GM12892 (cell line): ENCODE measurements around the gene POLR1C. TPM values are rescaled to one million over a fixed set of nuclear protein-coding genes. Genes with fewer than 3 reads are reported as not detected.
"Not testable (repeated sequence)": the region's sequence is repeated elsewhere in the genome, so short reads cannot be mapped to it uniquely, and the experiment has no call there.

ENCODE experiments used
- DNase-seq: peaks from one replicate; pipeline ENCODE4 v3.0.0; 2011; ENCODE audit not compliant: insufficient read length
- FAIRE-seq: peaks from 2 replicates; lab custom pipeline; 2011; peaks lifted over from hg19 to GRCh38; lab: Jason Lieb, UNC
- POLR2A ChIP-seq: IDR thresholded peaks from 2 replicates; pipeline ENCODE4 v1.6.1; 2011; ENCODE audit warnings: low read depth, low read length, control low read depth
- POLR2AphosphoS5 ChIP-seq: IDR thresholded peaks from 2 replicates; pipeline ENCODE4 v1.6.1; 2011; ENCODE audit warnings: low read depth, low read length, control low read depth
- TAF1 ChIP-seq: IDR thresholded peaks from 2 replicates; pipeline ENCODE4 v1.6.1; 2011; ENCODE audit warnings: low read depth, mild to moderate bottlenecking, control low read depth, low read length, borderline replicate concordance
- polyA plus RNA-seq: library from polyadenylated mRNA; unstranded; fragments of >200 nt; gene quantifications from one replicate; pipeline ENCODE4 v1.2.1, GENCODE V29; 2012; ENCODE audit warnings: missing spikeins, inconsistent platforms; ENCODE audit not compliant: missing spikeins

POLR1C gene
- 56.8 TPM for polyA plus RNA-seq

DNA sequence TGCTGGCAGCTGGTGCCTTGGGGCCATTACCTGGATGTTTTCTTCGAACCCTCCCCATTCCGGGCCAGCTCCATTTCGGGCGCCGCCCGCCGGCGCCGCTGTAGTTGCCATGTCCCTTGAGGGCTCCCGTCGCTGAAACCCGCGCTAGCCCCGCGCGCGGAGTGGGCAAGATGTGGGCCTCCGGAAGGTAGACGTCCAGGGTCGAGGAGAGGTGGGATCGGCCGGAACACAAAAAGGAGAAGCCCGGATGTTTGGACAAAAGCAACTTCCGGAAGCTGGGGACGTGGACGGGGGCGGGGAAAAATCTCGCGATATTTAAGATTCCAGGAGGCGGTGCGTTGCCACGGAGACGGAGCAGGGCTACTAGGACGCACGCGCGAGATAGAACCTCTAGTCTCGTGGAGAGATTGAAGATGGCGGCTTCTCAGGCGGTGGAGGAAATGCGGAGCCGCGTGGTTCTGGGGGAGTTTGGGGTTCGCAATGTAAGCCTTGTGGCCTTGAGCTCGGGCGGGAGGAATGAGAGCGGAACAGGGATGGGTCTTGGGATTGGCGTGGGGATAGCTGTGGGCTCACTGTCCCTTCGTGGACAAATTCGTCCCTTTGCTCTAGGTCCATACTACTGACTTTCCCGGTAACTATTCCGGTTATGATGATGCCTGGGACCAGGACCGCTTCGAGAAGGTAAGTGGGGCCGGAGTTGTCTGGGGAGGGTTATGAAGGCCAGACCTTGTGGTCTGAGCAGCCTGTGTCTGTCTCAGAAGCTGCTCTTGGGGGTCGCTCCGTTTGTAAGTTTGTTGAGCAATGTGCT lies at the start of gene POLR1C, which contains the start of gene YIPF3:
POLR1C (plus strand) TSS at position 393 of the 808 bp plus-strand sequence; CDS start at position 414, 21 bp downstream.
YIPF3 (minus strand) TSS at position 230 of the 808 bp plus-strand sequence; CDS start at position 111, 119 bp downstream.
- FAIRE-seq (peak; percentile 93), DNase-seq (peak; percentile 93)
- TF ChIP-seq POLR2AphosphoS5 (peak; percentile 98), POLR2A (peak; percentile 96), TAF1 (peak; percentile 66; the same call in 1 of the 2 replicates)

- not testable (repeated sequence) for FAIRE-seq, DNase-seq
Measured at GRCh38 chr6:43467265-43467664, 49.6 kb upstream of the POLR1C start.

- FAIRE-seq = no peak
- DNase-seq = no peak
Measured at GRCh38 chr6:43467752-43468151, 49.1 kb upstream of the POLR1C start.

DNA sequence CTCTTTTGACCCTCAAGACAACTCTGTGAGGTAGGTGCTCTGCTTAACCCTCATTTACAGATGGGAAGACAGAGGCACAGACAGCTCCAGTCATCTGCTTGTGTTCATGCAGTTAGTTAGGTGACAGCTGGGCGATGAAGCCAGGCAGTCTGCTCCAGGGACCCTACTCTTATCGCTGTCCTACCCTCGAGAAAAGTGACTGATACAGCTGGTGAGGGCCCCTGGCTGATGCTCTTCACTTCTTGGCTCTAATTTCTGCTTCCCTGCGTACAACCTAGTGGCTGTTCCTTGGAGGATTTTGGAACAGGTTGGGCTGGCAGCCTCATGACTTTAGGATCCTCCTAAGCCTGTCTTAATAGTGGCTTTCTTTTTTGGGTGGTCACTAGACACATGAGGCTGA lies 48.6 kb upstream of the POLR1C start:
- no peak for TF ChIP-seq POLR2A
- no peak for TF ChIP-seq POLR2AphosphoS5
- no peak for TF ChIP-seq TAF1
- FAIRE-seq (no peak), DNase-seq (no peak)

More at GRCh38 chr6:43467752-43468151, 49.1 kb upstream of the POLR1C start:
- TF ChIP-seq POLR2AphosphoS5 (no peak), POLR2A (no peak), TAF1 (no peak)

- DNase-seq = no peak
- FAIRE-seq = no peak
- no peak for TF ChIP-seq TAF1
- no peak for TF ChIP-seq POLR2A
- no peak for TF ChIP-seq POLR2AphosphoS5
Measured at GRCh38 chr6:43468748-43469681, 47.9 kb upstream of the POLR1C start.

DNA sequence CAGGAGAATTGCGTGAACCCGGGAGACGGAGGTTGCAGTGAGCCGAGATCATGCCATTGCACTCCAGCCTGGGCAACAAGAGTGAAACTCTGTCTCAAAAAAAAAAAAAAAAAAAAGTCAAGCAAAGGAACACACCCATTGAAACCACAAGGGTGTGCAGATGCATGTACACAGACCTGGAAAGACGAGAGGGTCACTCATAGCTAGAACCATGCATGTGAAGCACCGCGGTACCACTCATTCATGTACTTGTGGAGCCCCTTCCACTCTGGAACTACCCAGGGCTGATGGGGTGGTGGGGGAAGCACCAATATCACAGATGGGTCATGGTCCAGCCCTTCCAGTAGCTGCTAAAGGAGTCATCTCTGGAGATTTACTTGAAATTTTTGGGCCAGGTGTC lies 46.9 kb upstream of the POLR1C start:
- no peak for TF ChIP-seq POLR2AphosphoS5
- TF ChIP-seq TAF1 = no peak
- TF ChIP-seq POLR2A = no peak
- FAIRE-seq = no peak
- no peak for DNase-seq

- no peak for DNase-seq
- TF ChIP-seq TAF1 = no peak
- TF ChIP-seq POLR2AphosphoS5 = no peak
- TF ChIP-seq POLR2A = no peak
- FAIRE-seq = no peak
Measured at GRCh38 chr6:43471399-43471798, 45.5 kb upstream of the POLR1C start.

DNA sequence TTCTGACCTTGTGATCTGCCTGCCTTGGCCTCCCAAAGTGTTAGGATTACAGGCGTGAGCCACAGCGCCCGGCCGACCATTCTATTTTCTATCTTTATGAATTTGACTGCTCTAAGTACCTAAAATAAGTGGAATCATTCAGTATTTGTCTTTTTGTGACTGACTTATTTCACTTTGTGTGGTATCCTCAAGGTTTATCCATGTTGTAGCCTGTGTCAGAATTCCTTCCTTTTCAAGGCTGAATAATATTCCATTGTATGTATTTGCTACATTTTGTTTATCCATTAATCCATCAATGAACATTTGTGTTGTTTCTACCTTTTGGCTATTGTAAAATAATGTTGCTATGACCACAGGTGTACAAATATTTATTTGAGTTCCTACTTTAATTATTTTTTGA lies 44.4 kb upstream of the POLR1C start:
- TF ChIP-seq POLR2AphosphoS5 (no peak), POLR2A (no peak), TAF1 (no peak)
- DNase-seq (no peak), FAIRE-seq (no peak)

- no peak for DNase-seq
- FAIRE-seq = no peak
- TF ChIP-seq POLR2AphosphoS5 = no peak
- no peak for TF ChIP-seq POLR2A
- TF ChIP-seq TAF1 = no peak
Measured at GRCh38 chr6:43475516-43475915, 41.4 kb upstream of the POLR1C start.

- no peak for FAIRE-seq
- DNase-seq = no peak
- TF ChIP-seq POLR2A (no peak), TAF1 (no peak), POLR2AphosphoS5 (no peak)
Measured at GRCh38 chr6:43476746-43477145, 40.1 kb upstream of the POLR1C start.

DNA sequence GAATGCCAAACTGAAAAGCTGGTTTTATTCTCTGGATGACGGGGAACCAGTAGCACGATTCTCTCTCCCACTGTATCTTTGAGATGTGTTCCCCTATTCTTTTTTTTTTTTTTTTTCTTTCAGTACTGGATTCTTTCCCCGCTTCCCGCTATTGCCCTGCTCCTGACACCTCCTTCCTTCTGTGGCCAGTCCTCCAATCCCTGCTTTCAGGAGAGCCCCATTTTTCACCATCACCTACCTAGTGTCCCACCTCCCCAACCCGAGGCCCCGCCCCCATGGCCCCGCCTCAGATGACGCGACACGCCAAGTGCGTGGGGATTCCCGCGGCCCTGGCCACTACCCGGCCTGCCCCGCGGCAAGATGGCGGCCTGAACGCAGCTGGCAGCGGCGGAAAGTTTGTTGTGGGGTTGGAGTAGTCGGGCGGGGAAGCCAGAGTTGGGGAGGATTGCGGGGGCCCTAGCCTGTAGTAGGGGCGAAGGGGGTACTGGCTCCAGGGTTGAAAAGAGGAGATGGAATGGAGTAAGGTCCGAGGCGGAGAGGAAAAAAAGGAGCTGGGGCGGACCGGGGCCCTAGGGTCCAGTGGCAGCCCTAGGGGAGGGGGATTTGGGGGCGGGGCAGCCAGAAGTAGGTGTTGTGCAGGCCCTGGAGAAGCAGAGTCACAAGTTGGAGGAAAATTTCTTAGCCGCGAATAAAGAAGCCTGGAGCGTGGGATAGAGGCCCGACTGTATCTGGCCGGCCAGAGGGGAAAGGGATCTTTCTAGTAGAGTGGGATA lies 39.5 kb upstream of the POLR1C start, which contains the start of gene TJAP1:
TJAP1 (plus strand) TSS at position 336 of the 773 bp plus-strand sequence. CDS start 21,432 bp downstream, outside the sequence.
- peak; percentile 66; the same call in 1 of the 2 replicates for TF ChIP-seq POLR2AphosphoS5
- peak; percentile 92 for TF ChIP-seq TAF1
- peak; percentile 81 for TF ChIP-seq POLR2A
- DNase-seq (peak; percentile 96), FAIRE-seq (peak; percentile 97)
